ENCODE measurements around the gene NFE2L3.

Gene NFE2L3

GRCh38 chr7:26153241-26153822 lies 1.3 kb downstream of the NFE2L3 start:
- TF ChIP-seq, protein P1, sequence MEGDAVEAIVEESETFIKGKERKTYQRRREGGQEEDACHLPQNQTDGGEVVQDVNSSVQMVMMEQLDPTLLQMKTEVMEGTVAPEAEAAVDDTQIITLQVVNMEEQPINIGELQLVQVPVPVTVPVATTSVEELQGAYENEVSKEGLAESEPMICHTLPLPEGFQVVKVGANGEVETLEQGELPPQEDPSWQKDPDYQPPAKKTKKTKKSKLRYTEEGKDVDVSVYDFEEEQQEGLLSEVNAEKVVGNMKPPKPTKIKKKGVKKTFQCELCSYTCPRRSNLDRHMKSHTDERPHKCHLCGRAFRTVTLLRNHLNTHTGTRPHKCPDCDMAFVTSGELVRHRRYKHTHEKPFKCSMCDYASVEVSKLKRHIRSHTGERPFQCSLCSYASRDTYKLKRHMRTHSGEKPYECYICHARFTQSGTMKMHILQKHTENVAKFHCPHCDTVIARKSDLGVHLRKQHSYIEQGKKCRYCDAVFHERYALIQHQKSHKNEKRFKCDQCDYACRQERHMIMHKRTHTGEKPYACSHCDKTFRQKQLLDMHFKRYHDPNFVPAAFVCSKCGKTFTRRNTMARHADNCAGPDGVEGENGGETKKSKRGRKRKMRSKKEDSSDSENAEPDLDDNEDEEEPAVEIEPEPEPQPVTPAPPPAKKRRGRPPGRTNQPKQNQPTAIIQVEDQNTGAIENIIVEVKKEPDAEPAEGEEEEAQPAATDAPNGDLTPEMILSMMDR (IDR thresholded peaks at IDR 0.05; ENCODE audit: insufficient read depth, missing control alignments): no peak
- no peak for FAIRE-seq
- no peak for DNase-seq (ENCODE audit: insufficient read length, low spot score)

DNA sequence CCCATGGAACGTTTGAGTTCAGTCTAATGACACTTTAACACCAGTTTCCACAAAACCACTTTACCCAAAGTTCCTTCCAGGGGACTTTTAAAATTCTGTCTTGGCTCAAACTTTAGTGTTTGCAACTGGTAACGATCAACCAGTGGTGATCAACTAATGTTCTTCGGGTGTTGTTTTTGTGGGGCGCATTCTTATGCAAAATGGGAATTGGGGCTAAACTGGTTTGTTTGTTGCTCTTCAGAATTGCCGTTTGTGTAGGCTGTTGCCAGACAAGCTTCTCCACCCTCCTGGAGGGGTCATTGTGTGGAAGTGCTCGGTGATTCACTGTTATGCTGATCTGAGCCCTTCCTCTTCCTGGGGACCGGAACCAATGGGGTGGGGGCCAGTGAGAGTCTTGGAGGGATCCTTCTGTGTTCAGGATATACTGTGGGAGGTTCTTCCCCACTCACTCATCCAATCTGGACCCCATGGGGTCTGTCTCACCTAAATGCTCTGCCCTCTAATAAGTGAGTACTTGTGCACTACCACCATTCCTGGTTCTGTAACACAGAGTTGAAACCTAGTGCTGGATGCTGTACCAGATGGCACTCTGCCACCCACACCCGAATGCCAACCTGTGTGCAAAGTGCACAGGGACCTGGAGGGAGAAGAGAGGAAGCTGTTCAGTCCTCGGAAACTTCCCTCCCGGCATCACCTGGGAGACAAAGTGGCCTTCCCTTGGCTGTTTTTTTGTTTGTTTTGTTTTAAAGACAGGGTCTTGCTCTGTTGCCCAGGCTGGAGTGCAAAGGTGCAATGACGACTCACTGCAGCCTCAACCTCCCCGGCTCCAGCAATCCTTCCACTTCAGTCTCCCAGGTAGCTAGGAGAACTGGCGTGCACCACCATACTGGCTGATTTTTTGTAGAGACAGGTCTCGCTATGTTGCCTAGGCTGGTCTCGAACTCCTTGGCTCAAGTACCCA lies 2.1 kb downstream of the NFE2L3 start:
- FAIRE-seq: no peak
- no peak for DNase-seq (ENCODE audit: insufficient read length, low spot score)
- TF ChIP-seq, protein P1 (IDR thresholded peaks at IDR 0.05; ENCODE audit: insufficient read depth, missing control alignments): no peak

DNA sequence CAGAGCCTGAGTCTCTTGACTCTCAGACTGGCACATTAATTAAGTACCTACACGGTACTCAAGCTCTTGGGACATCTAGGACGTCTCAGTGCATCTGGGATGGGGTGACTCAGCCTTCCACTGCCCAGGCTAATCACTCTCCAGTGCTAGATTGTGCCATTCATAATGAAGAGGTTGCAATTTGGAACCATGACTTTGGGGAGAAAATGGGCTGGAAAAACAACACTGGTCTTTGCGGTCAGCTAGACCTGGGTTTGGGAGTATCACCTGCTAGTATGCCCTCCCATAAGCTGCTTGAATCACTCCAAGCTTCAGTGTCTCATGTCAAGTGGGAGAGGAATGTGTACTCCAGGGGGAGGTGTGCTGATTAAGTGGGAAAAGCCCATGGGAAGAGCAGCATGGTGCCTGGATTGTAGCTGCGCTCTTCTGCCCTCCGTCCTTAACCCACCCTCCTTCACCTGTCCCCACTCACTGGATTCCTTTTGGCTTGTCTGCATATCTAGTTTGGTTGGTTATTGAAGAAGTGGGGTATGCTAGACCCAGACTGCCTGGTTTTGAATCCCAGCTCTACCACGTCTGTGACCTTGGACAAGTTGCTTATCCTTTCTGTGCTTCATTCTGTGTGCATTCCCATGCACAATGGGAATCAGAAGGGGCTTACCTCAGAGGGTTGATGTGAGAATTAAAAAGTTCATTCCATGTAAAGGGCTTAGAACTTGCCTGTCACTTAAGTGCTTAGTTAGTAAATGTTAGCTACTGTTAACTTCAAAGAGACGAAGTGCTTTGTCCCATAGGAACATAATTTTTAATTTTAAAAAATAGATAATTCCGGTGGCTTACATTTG lies 3.8 kb downstream of the NFE2L3 start:
- DNase-seq (ENCODE audit: insufficient read length, low spot score) (no peak), FAIRE-seq (no peak)
- TF ChIP-seq, protein P1 (IDR thresholded peaks at IDR 0.05; ENCODE audit: insufficient read depth, missing control alignments): no peak

DNA sequence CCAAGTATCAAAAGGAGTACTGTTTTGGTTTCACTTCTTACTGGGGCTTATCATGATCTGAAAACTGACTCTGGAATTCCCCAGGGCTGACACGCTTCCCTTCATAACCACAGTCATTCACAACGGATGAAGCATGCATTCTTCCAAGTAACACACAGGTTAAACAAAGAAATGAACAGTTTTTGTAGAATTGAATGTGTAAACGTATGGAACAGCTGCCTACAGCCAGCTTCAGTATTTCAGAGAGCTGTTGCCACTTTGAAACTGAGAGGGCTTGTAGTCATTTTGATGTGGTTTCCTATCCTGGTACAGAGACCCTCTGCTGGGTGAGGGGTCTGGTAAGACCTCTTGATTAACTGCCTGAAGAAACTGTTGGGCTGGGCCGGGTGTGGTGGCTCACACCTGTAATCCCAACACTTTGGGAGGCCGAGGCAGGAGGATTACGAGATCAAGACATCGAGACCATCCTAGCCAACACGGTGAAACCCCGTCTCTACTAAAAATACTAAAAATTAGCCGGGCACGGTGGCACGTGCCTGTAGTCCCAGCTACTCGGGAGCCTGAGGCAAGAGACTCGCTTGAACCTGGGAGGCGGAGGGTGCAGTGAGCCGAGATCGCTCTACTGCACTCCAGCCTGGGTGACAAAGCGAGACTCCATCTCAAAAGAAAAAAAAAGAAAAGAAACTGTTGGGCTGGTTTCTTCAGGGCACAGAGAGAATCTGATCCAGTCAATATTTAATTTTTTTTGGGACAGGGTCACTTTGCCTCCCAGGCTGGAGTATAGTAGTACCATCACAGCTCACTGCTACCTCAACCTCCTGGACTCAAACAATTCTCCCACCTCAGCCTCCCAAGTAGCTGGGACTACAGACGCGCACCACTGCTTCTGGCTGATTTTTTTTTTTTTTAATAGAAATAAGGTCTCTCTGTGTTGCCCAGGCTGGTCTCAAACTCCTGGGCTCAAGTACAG lies 4.7 kb downstream of the NFE2L3 start:
- FAIRE-seq (no peak), DNase-seq (ENCODE audit: insufficient read length, low spot score) (no peak)
- TF ChIP-seq, protein P1 (IDR thresholded peaks at IDR 0.05; ENCODE audit: insufficient read depth, missing control alignments): no peak

- TF ChIP-seq, protein P1 (IDR thresholded peaks at IDR 0.05; ENCODE audit: insufficient read depth, missing control alignments): no peak
- FAIRE-seq (no peak), DNase-seq (ENCODE audit: insufficient read length, low spot score) (no peak)
Measured at GRCh38 chr7:26157520-26158105, 5.6 kb downstream of the NFE2L3 start.

DNA sequence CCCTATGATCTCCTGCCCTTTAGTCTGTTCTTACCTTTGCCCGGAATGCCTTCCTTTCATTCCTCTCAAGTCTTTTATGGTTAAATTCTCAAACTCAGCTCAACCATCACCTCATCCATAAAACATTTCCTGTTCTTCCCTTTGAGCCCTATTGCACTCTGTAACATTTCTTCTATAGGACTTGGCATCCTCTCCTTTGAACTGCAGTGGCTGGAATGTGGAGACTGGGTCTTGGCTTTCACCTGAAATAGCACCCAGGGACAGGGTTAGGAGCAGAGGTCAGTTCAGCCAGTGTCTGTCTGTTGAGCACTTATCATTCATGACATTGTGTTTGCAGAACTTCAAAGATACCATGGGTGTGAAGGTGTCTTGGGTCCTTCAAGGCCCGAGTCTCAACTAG lies 7.2 kb downstream of the NFE2L3 start:
- FAIRE-seq (no peak), DNase-seq (ENCODE audit: insufficient read length, low spot score) (no peak)
- TF ChIP-seq, protein P1 (IDR thresholded peaks at IDR 0.05; ENCODE audit: insufficient read depth, missing control alignments): no peak
